Bronchial epithelial cell (primary cell): ENCODE measurements around the gene C6orf62. TPM values are rescaled to one million over a fixed set of nuclear protein-coding genes. Genes with fewer than 3 reads are reported as not detected.
A peak's percentile ranks its signal among the peaks of the same experiment; 100 is the strongest.
"Not testable (repeated sequence)": the region's sequence is repeated elsewhere in the genome, so short reads cannot be mapped to it uniquely, and the experiment has no call there.

Source experiments
- DNase-seq: peaks from one replicate; pipeline ENCODE4 v3.0.0-alpha.2; 2010; ENCODE audit warnings: low read depth
- FAIRE-seq: peaks from 2 replicates; lab custom pipeline; 2011; peaks lifted over from hg19 to GRCh38; lab: Jason Lieb, UNC
- H3K27me3 ChIP-seq: 2 replicates; pipeline ENCODE4 v1.5.1; 2011; ENCODE audit warnings: low read length; ENCODE audit not compliant: control insufficient read depth, insufficient read depth
- H3K36me3 ChIP-seq: 2 replicates; pipeline ENCODE4 v1.5.1; 2011; ENCODE audit warnings: low read length; ENCODE audit not compliant: control insufficient read depth, insufficient read depth
- H3K4me3 ChIP-seq: 2 replicates; pipeline ENCODE4 v1.5.1; 2011; ENCODE audit warnings: mild to moderate bottlenecking, low read depth, low read length, control low read depth
- CTCF ChIP-seq: IDR thresholded peaks from 2 replicates; pipeline ENCODE4 v1.5.1; 2011; ENCODE audit warnings: mild to moderate bottlenecking, moderate library complexity, low read length, control low read depth, inconsistent platforms; ENCODE audit not compliant: insufficient read depth, severe bottlenecking
- total RNA-seq: library from RNA; depleted of rRNA; stranded (reverse); fragments of >200 nt; gene quantifications from 2 replicates; pipeline ENCODE4 v1.2.1, GENCODE V29; 2014

Gene C6orf62
- total RNA-seq, 1 donor from 2014 or later = 120 TPM

GRCh38 chr6:24690593-24690992 lies 28.4 kb downstream of the C6orf62 start:
- H3K27me3 ChIP-seq = no peaks in the 10 kb centered on the region
- FAIRE-seq (no peak), DNase-seq (no peak)
- H3K4me3 ChIP-seq = no peak overlapping the region
- no peak for TF ChIP-seq CTCF
- no peaks in the 10 kb centered on the region for H3K36me3 ChIP-seq

- DNase-seq (no peak), FAIRE-seq (no peak)
- Histone ChIP-seq H3K36me3 (no peaks in the 10 kb centered on the region), H3K4me3 (no peak overlapping the region), H3K27me3 (no peaks in the 10 kb centered on the region)
- no peak for TF ChIP-seq CTCF
Observed at GRCh38 chr6:24689964-24690363, 29.0 kb downstream of the C6orf62 start.

- DNase-seq = no peak
- no peak for TF ChIP-seq CTCF
- no peak for FAIRE-seq
- Histone ChIP-seq H3K27me3 (no peaks in the 10 kb centered on the region), H3K4me3 (no peak overlapping the region), H3K36me3 (no peaks in the 10 kb centered on the region)
Observed at GRCh38 chr6:24686946-24687345, 32.0 kb downstream of the C6orf62 start.

- no peak overlapping the region for H3K4me3 ChIP-seq
- TF ChIP-seq CTCF = no peak
- FAIRE-seq (no peak), DNase-seq (no peak)
- H3K27me3 ChIP-seq = no peaks in the 10 kb centered on the region
- H3K36me3 ChIP-seq = no peaks in the 10 kb centered on the region
Observed at GRCh38 chr6:24686408-24686807, 32.5 kb downstream of the C6orf62 start.

- TF ChIP-seq CTCF = no peak
- DNase-seq = no peak
- FAIRE-seq = no peak
- H3K4me3 ChIP-seq = no peak overlapping the region
- H3K36me3 ChIP-seq = no peaks in the 10 kb centered on the region
- H3K27me3 ChIP-seq = no peaks in the 10 kb centered on the region
Observed at GRCh38 chr6:24683297-24684296, 35.4 kb downstream of the C6orf62 start.

GRCh38 chr6:24680582-24680981 lies 38.4 kb downstream of the C6orf62 start:
- DNase-seq (peak; percentile 12), FAIRE-seq (no peak)
- Histone ChIP-seq H3K4me3 (no peak overlapping the region), H3K36me3 (no peaks in the 10 kb centered on the region), H3K27me3 (no peaks in the 10 kb centered on the region)
- no peak for TF ChIP-seq CTCF

- not testable (repeated sequence) for H3K36me3 ChIP-seq, FAIRE-seq, H3K27me3 ChIP-seq, H3K4me3 ChIP-seq, DNase-seq
Observed at GRCh38 chr6:24678792-24679352, 40.1 kb downstream of the C6orf62 start.
